Measurements from ENCODE around the gene PPEF1.
"Not testable (repeated sequence)": the region's sequence is repeated elsewhere in the genome, so short reads cannot be mapped to it uniquely, and the experiment has no call there.

Gene PPEF1

GRCh38 chrX:18702362-18703195 is 4.9 kb upstream of the PPEF1 start:
- peak; percentile 20 for DNase-seq (ENCODE audit: low read depth, low spot score)

GRCh38 chrX:18709833-18710232 is 2.4 kb downstream of the PPEF1 start:
- no peak for DNase-seq (ENCODE audit: low read depth, low spot score)

DNA sequence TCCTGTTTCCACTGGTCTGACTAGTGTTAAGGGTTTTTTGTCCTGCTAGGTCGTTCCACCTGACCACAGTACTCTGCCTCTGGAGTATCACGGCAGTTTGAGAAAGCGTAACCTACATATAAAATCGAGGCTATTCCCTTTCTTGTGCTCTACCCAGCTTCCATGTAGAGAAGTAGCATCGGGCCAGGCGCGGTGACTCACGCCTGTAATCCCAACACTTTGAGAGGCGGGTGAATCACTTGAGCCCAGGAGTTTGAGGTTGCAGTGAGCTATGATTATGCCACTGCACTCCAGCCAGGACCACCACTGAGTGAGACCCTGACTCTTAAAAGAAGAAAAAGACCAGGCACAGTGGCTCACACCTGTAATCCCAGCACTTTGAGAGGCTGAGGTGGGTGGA is 7.5 kb downstream of the PPEF1 start:
- DNase-seq (ENCODE audit: low read depth, low spot score): no peak

GRCh38 chrX:18719852-18720251 is 12.4 kb downstream of the PPEF1 start:
- DNase-seq (ENCODE audit: low read depth, low spot score): no peak

- DNase-seq (ENCODE audit: low read depth, low spot score): no peak
These were observed 14.4 kb downstream of the PPEF1 start for GRCh38 chrX:18721683-18722499.

DNA sequence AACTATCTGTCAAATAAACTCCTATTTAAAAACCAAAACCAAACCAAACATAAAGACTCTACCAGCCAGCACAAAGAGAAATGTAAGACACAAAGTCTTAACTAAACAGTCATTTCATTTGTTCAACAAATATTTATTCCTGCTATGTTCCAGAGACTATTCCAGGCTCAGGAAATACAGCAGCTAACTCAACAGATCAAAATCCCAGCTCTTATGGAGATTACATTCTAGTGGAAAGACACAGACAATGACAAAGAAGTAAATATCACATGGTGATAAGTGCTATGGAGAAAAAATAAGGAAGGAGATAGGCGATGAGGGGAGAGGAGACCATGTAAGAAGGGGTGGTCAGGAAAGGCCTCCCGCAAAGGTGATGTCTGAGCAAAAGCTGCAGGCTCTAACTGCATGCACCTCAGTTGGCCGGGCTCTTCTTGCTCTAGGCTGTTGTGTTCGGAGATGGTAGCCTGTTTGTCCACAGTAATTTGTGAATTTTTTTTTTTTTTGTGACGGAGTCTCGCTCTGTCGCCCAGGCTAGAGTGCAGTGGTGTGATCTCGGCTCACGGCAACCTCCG is 15.1 kb downstream of the PPEF1 start:
- DNase-seq (ENCODE audit: low read depth, low spot score): no peak

DNA sequence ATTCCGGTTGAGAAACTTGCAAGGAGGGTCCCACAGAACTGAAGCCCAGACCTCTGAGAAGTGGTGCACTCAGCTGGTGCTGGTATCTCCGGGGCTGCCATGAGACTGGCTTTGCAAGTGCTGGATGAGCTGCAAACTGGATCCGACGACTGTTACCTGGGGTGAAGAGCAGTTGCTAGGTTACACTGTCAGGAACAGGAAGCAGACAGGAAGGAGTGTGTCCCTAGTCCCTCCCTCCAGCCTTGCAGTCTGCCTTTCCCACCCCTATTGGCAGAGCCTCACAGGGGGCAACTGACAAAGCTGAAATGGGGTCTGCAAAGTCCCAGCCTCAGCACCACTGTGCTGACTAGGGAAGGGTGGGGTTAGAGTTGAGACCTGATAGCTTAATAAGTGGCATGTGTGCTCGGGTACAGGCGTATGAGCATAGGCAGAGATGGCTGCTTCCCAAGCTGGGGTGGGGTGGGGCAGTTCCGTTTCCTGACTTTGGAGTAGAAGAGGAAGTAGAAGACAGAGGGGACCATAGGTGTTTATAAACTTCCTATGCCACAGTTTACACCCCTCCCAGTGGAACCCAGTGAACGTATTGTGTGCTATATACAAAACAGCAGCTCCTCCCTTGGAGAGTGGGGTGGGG is 18.0 kb downstream of the PPEF1 start:
- no peak for DNase-seq (ENCODE audit: low read depth, low spot score)

GRCh38 chrX:18733287-18733686 is 25.8 kb downstream of the PPEF1 start:
- no peak for DNase-seq (ENCODE audit: low read depth, low spot score)

DNA sequence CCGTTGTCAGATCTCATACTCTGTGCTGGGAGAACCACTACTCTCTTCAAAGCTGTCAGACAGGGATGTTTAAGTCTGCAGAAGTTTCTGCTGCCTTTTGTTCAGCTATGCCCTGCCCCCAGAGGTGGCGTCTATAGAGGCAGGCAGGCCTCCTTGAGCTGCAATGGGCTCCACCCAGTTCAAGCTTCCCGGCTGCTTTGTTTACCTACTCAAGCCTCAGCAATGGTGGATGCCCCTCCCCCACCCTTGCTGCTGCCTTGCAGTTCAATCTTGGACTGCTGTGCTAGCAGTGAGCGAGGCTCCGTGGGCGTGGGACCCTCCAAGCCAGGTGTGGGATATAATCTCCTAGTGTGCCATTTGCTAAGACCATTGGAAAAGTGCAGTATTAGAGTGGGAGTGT is 32.2 kb downstream of the PPEF1 start:
- DNase-seq (ENCODE audit: low read depth, low spot score): not testable (repeated sequence)

DNA sequence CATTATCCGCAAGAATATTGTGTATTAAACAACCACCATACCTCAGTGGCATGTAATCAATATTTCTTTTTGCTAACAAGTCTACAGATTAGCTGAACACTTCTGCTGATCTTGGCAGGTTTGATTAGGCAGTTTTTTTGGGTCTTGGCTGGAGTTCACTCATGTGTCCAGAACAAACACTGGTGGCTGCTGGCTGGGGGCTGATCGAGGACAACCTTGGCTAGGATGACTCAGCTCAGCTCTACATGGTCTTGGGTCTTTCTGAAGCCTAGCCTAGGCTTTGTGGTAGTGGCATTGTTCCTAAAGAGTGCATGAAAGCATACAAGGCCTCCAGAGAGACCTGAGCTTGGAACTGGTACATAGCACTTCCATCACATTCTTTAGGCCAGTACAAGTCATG is 41.1 kb downstream of the PPEF1 start:
- DNase-seq (ENCODE audit: low read depth, low spot score): no peak

GRCh38 chrX:18753631-18754030 is 46.2 kb downstream of the PPEF1 start:
- no peak for DNase-seq (ENCODE audit: low read depth, low spot score)

- DNase-seq (ENCODE audit: low read depth, low spot score): no peak
These were observed 48.2 kb downstream of the PPEF1 start for GRCh38 chrX:18755651-18756050.

DNA sequence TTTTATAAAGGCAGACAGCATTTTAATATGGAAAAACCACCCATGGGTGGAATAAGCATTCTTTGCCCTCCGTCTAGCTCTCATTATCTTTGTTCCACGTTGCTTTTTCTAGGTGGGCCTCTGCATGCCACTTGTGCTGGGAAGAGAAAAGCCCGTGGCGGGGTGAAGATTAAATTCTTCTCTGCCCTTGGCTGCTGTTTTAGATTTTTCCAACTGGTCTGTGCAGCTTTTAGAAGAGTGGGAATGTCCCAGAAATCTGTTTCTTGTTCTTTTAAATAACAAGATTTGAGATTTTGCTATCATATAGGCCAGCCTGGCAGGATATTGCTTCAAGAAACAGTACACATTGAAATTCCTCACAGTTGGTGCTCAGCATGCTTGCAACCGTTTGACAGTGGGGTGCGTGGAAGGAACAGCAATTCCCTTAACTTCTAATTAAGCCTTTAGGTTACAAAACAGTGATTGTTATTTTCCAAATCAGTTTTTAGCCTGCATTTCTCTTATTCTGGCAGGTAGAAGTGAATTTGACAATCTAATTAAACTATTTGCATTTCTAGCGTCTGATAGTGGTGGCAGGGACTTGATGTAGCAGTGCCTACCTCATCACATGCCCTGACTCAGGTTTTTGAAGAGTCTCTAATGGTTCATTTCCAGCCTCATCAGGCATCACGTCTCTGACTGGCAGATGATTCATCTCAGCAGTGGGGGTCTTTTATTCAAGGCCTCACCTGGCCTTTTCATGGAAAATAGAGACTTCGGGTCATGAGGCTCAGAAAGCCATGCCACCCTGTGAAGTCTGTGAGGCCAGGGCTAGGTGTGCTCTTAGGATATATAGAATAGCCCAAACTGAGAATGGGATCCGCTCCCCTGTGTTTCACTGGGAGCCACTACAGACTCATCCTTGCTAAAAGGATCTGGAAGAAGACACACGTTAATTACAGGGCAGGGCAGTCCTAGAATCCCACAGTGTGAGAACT is 50.8 kb downstream of the PPEF1 start:
- no peak for DNase-seq (ENCODE audit: low read depth, low spot score)

DNA sequence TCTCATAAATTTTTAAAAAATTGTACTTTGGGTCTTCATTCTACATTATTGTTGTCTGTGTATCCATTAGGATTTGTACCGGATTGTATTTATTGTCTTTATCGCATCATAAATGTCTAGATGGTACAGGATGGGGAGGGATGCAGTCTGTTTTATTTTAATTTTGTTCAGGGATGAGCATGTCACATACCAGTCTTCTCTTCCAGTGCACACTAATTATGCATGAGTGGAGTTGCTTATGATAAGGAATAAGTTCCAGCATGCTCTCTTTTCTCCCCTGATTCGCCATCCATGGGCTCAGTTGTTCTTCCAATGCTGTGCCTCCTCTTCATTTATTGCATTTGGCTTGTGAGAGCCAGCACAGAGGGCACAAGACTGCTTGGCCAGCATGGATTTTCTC is 54.3 kb downstream of the PPEF1 start:
- no peak for DNase-seq (ENCODE audit: low read depth, low spot score)

DNA sequence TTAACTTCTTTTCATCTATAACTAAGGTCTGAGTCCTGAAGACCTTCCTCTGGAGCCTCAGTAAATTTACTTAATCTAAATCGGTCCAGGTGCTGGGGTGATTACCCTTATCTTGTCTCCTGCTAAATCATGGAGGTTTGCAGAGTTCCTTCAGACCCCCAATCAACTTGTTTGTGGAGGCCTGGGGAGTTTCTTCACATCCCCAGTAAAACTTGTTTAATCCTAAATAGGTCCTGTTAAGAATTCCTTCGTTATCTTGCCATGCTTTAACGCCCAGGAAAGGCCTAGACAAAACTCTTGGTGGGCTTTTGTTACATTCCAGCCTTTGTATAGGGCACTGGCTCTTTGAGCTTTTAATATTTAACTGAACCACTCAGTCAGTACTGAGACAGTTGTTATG is 55.7 kb downstream of the PPEF1 start:
- DNase-seq (ENCODE audit: low read depth, low spot score): not testable (repeated sequence)

GRCh38 chrX:18769364-18769763 is 61.9 kb downstream of the PPEF1 start:
- no peak for DNase-seq (ENCODE audit: low read depth, low spot score)

DNA sequence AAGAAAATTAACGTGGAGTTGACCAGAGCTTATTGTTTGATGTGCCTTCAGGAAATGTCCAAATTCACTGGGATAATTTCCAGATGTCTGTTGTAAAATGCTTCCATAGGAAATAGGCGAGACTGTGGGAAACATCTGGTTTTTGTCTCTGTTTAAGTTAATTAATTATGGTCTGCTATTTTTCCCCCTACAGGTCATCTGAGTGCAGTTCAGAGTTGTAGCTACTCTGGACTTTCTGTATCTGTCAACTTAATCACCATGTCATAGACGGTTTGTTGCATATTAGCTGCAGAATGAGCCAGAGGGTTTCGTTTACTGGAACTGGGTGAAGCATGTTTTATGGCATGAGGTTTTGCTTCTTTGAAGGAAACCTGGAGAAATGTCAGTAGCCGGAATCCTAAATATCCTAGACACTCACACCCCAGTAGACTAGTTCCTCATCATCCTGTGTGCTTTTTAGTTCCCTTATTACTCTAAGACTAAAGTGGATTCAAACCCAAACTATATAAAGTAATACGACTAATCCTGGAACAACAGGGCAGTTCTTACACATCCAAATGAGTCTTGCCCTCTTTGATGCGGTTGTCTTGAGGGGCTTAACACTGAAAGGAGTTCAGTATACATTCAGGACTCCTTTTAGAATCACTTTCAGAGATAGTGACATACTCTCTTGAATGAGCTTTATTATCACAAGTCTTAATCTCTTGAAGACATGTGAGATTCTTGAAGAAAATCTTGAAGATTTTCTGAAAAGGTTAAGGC is 62.5 kb downstream of the PPEF1 start:
- DNase-seq (ENCODE audit: low read depth, low spot score): no peak

DNA sequence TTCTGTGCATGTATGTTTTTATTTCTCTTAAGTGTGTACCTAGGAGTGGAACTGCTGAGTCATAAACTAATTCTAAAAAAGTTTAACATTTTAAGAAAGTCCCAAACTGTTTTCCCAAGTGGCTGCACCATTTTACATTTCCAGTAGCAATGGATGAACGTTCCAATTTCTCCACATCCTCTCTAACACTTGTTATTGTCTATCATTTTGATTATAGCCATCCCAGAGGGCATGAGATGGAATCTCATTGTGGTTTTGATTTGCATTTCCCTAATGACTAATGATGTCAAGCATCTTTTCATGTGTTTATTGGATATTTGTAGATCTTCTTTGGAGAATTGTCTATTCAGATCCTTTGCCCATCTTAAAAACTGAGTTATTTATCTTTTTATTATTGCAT is 82.5 kb downstream of the PPEF1 start:
- no peak for DNase-seq (ENCODE audit: low read depth, low spot score)

DNA sequence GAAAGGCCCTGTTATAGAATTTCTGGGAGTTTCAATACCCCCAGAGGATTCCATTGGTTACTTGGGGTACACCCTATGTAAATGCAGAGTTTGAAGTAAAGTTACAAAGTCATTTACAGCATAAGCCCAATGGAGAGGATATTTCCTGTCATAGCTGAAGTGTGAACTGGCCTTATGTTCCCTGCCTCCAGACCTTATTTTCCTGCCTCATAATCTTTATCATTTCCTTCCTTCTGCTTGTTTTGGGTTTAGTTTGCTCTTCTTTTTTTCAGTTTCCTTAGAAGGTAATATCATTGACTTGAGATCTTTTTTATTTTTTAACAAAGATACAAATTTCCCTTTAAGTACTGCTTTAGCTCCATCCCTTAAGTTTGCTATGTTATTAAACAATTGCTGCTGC is 85.4 kb downstream of the PPEF1 start:
- no peak for DNase-seq (ENCODE audit: low read depth, low spot score)

GRCh38 chrX:18793601-18794089 is 86.2 kb downstream of the PPEF1 start:
- no peak for DNase-seq (ENCODE audit: low read depth, low spot score)

Data from brain pericyte (primary cell).